Gastroesophageal sphincter (tissue), 4 donors: Measurements from ENCODE around the gene MAPKAPK3. TPM values are rescaled to one million over a fixed set of nuclear protein-coding genes. Genes with fewer than 3 reads are reported as not detected.

Source experiments
- ATAC-seq: fragments of 150-250 bp; one replicate; pipeline ENCODE4 v1.9.1; 2016; ENCODE audit warnings: mild to moderate bottlenecking, moderate library complexity
- H3K27ac ChIP-seq, 4 donors: fragments of 200-600 bp; sonication (generic) in 3 of 4; 1 replicate in 3 of 4; 2 replicates in 1 of 4; pipeline ENCODE4 v1.5.1; 2016 to 2019
- H3K27me3 ChIP-seq: fragments of 200-600 bp; sonication (generic); one replicate; pipeline ENCODE4 v1.5.1; 2019
- H3K36me3 ChIP-seq, 2 donors: fragments of 200-600 bp; sonication (generic); one replicate each; pipeline ENCODE4 v1.5.1; 2019; ENCODE audit warnings: control low read depth in 1 of 2
- H3K4me1 ChIP-seq, 3 donors: fragments of 200-600 bp; sonication (generic); 1 replicate in 2 of 3; 2 replicates in 1 of 3; pipeline ENCODE4 v1.5.1; 2016 to 2019; ENCODE audit warnings: control low read depth in 2 of 3
- H3K4me3 ChIP-seq, 2 donors: fragments of 200-600 bp; sonication (generic); one replicate each; pipeline ENCODE4 v1.5.1; 2019; ENCODE audit warnings: mild to moderate bottlenecking in 1 of 2, moderate library complexity in 1 of 2
- H3K9me3 ChIP-seq, 3 donors: fragments of 200-600 bp; sonication (generic); one replicate each; pipeline ENCODE4 v1.5.1; 2017 to 2019; ENCODE audit warnings: control low read depth in 2 of 3
- CTCF ChIP-seq, 4 experiments: fragments of 200-600 bp in 2 of 4; fragments of 450-650 bp in 2 of 4; sonication (generic) in 1 of 4; IDR thresholded peaks; one replicate each; pipeline ENCODE4 v1.5.1; 2017 to 2019; ENCODE audit warnings: antibody characterized with exemption in 4 of 4, mild to moderate bottlenecking in 2 of 4, moderate library complexity in 2 of 4
- EP300 ChIP-seq: sonication (generic); formaldehyde crosslinking; IDR thresholded peaks from one replicate; pipeline ENCODE4 v1.6.1; 2017; ENCODE audit warnings: antibody characterized with exemption, mild to moderate bottlenecking
- POLR2A ChIP-seq, 2 donors: fragments of 450-650 bp; IDR thresholded peaks; one replicate each; pipeline ENCODE4 v1.6.1; 2017; ENCODE audit warnings: antibody characterized with exemption in 2 of 2, mild to moderate bottlenecking in 2 of 2, moderate library complexity in 1 of 2
- POLR2AphosphoS5 ChIP-seq: sonication (generic); formaldehyde crosslinking; IDR thresholded peaks from one replicate; pipeline ENCODE4 v1.6.1; 2017; ENCODE audit warnings: antibody characterized with exemption
- WGBS, 2 donors: methylation state at CpG; one replicate each; pipeline ENCODE4 v1.1.5; 2018; ENCODE audit warnings: low coverage in 1 of 2; 5-methylcytosine and 5-hydroxymethylcytosine counted together
- total RNA-seq, 4 donors: library from RNA; depleted of rRNA; stranded (reverse); fragments of >200 nt; gene quantifications; one replicate each; pipeline ENCODE4 v1.1.0, GENCODE V29; 2016

Gene MAPKAPK3
- total RNA-seq, 4 donors from 2014 or later: 18.7 to 30.2 (median 22.4) TPM

DNA sequence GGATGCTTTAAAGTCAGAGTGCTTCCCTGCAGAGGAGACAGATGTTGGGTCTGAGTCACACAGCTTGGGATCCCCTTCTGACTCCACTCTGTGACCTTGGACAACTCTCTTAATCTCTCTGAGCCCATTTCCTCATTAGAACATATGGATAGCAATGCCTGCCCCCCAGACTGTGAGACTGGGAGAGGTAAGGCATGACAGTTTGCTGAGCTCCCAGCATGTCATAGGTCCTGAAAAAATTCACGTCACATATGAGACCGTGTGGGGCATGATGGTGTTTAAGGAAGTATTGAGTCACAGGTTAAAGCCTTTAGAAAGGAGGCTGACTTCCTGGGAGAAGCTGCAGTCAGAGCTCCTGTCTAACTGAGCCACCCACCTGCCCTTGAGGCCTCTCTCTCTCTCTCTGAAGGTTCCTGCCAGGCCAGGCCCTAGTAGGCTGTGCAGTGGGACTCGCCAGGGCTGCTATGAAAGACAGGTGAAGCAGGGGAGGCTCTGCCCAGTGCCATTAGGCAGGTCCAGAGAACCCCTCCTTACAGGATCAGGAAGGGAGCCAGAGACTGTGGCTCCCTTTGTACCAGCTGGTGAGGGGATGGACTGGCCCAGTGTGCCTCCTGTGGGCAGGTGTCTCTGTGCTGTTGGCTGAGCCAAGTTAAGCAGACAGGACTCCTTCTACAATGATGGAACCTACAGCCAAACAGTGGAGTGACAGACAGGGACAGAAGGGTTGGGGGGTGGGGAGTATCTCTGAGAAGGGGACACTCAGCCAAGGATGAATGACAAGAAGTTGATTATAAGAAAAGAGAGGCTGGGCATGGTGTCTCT lies 38.3 kb downstream of the MAPKAPK3 start:
- no peaks in the 10 kb centered on the region for H3K9me3 ChIP-seq
- no peak for ATAC-seq
- no peaks in the 10 kb centered on the region for H3K27me3 ChIP-seq
- no peak for TF ChIP-seq EP300
- TF ChIP-seq CTCF (IDR thresholded peaks at IDR 0.05): no peak
- TF ChIP-seq POLR2AphosphoS5: no peak
- TF ChIP-seq POLR2A (IDR thresholded peaks at IDR 0.05): no peak
- WGBS, 2 donors: 50% methylated on average over 2 of the region's 3 CpGs; no CpG with 5 or more reads in 1 of the 2 donors
- no peaks in the 10 kb centered on the region for H3K36me3 ChIP-seq
- H3K27ac ChIP-seq: no peak overlapping the region
- H3K4me3 ChIP-seq: no peak overlapping the region
- peaks cover 0 to 3% (median 0%) of the 10 kb centered on the region in 3 donors for H3K4me1 ChIP-seq

DNA sequence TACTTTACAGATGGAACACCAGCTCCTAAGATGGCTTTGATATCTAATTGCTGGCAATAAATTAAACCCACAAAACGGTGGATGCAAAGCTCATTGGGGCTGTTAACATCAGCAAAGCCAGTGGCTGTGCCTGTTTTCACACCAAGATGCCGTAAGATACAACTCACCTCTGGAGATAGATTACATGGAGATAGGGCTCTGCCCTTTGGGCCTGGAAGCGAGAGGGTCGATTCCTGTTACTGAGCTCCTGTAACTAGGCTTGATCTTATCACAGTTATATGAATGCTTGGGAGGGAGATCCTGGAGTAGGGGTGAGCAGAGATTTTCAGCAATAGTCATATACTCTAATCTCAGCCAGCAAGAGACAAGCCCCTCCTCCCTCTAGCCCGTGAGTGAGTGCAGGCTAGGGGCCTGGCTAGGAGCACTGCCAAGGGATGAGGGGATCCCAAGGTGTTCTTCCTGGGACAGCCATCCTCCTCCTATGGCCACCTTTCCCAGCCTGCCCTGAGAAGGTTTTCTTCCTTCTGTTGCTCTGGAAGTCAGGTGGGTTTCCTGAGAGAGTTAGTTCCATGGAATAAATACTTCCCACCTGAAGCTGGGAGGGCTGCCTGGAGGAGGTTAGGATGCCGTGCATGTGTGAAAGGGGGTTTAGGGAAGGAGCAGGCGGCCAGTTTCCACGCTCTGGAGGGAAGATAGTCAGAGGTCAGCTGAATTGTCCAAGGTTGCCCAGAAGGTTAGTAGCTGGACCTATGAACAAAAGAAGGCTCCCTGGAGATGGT lies 39.7 kb downstream of the MAPKAPK3 start:
- Histone ChIP-seq H3K4me1 (no peaks in the 10 kb centered on the region), H3K9me3 (no peaks in the 10 kb centered on the region), H3K27me3 (no peaks in the 10 kb centered on the region), H3K4me3 (no peak overlapping the region), H3K36me3 (no peaks in the 10 kb centered on the region), H3K27ac (no peak overlapping the region)
- ATAC-seq: no peak
- no peak for TF ChIP-seq POLR2A (IDR thresholded peaks at IDR 0.05)
- no peak for TF ChIP-seq EP300
- no peak for TF ChIP-seq CTCF (IDR thresholded peaks at IDR 0.05)
- TF ChIP-seq POLR2AphosphoS5: no peak
- 58 to 60% methylated on average over 4 to 6 of the region's 8 CpGs for WGBS, 2 donors

GRCh38 chr3:50657407-50657806 lies 40.5 kb downstream of the MAPKAPK3 start:
- 84 to 100% methylated on average over 3 to 5 of the region's 5 CpGs for WGBS, 2 donors
- Histone ChIP-seq H3K27ac (no peak overlapping the region), H3K9me3 (no peaks in the 10 kb centered on the region), H3K27me3 (no peaks in the 10 kb centered on the region), H3K4me3 (no peak overlapping the region), H3K36me3 (no peaks in the 10 kb centered on the region), H3K4me1 (no peaks in the 10 kb centered on the region)
- no peak for ATAC-seq
- TF ChIP-seq POLR2AphosphoS5 (no peak), POLR2A (IDR thresholded peaks at IDR 0.05) (no peak), EP300 (no peak), CTCF (IDR thresholded peaks at IDR 0.05) (no peak)

- no peaks in the 10 kb centered on the region for H3K9me3 ChIP-seq
- WGBS, 2 donors: 60 to 64% methylated on average over 1 of the region's 3 CpGs
- H3K4me1 ChIP-seq: no peaks in the 10 kb centered on the region
- no peak overlapping the region for H3K4me3 ChIP-seq
- ATAC-seq: no peak
- H3K36me3 ChIP-seq: no peaks in the 10 kb centered on the region
- H3K27ac ChIP-seq: no peak overlapping the region
- TF ChIP-seq POLR2AphosphoS5: no peak
- no peak for TF ChIP-seq CTCF (IDR thresholded peaks at IDR 0.05)
- no peak for TF ChIP-seq EP300
- no peak for TF ChIP-seq POLR2A (IDR thresholded peaks at IDR 0.05)
- H3K27me3 ChIP-seq: no peaks in the 10 kb centered on the region
Observed at GRCh38 chr3:50657816-50658215, 40.9 kb downstream of the MAPKAPK3 start.
